BLaER1 (cell line): ENCODE data around the gene MEGF11.
A peak's percentile ranks its signal among the peaks of the same experiment; 100 is the strongest.

Experiments
- H3K27ac ChIP-seq: shearing (Covaris generic); formaldehyde crosslinking; 2 replicates; pipeline ENCODE4 v1.8.1; 2022
- H3K27me3 ChIP-seq: shearing (Covaris generic); formaldehyde crosslinking; 2 replicates; pipeline ENCODE4 v1.8.1; 2022
- H3K36me3 ChIP-seq: shearing (Covaris generic); formaldehyde crosslinking; 2 replicates; pipeline ENCODE4 v1.8.1; 2022
- H3K4me1 ChIP-seq: shearing (Covaris generic); formaldehyde crosslinking; 2 replicates; pipeline ENCODE4 v1.8.1; 2022
- H3K4me2 ChIP-seq: shearing (Covaris generic); formaldehyde crosslinking; 2 replicates; pipeline ENCODE4 v1.8.1; 2022
- H3K4me3 ChIP-seq: shearing (Covaris generic); formaldehyde crosslinking; 2 replicates; pipeline ENCODE4 v1.8.1; 2022
- H3K9ac ChIP-seq: shearing (Covaris generic); formaldehyde crosslinking; 2 replicates; pipeline ENCODE4 v1.8.1; 2022
- H3K9me3 ChIP-seq: shearing (Covaris generic); formaldehyde crosslinking; 2 replicates; pipeline ENCODE4 v1.8.1; 2022
- H4K20me1 ChIP-seq: shearing (Covaris generic); formaldehyde crosslinking; 2 replicates; pipeline ENCODE4 v1.8.1; 2022
- Cebpa-rat ChIP-seq: shearing (Covaris generic); IDR thresholded peaks from 2 replicates; pipeline ENCODE4 v1.8.1; 2022

Gene MEGF11

GRCh38 chr15:65926459-65926858, 327.1 kb downstream of the MEGF11 start:
- Histone ChIP-seq H3K9ac (no peak overlapping the region), H3K4me3 (no peak overlapping the region), H3K27ac (no peak overlapping the region), H3K27me3 (no peaks in the 10 kb centered on the region), H3K36me3 (no peaks in the 10 kb centered on the region), H3K9me3 (no peaks in the 10 kb centered on the region), H4K20me1 (peaks cover 8% of the 10 kb centered on the region; the same call in 1 of the 2 replicates), H3K4me2 (no peak overlapping the region), H3K4me1 (no peaks in the 10 kb centered on the region)
- no peak for TF ChIP-seq Cebpa-rat

- peaks cover 10% of the 10 kb centered on the region; the same call in 1 of the 2 replicates for H3K4me1 ChIP-seq
- H3K9me3 ChIP-seq = no peaks in the 10 kb centered on the region
- peaks cover 8% of the 10 kb centered on the region; the same call in 1 of the 2 replicates for H4K20me1 ChIP-seq
- H3K9ac ChIP-seq = no peak overlapping the region
- H3K4me2 ChIP-seq = no peak overlapping the region
- H3K4me3 ChIP-seq = no peak overlapping the region
- no peak overlapping the region for H3K27ac ChIP-seq
- no peak for TF ChIP-seq Cebpa-rat
- H3K36me3 ChIP-seq = no peaks in the 10 kb centered on the region
- H3K27me3 ChIP-seq = no peaks in the 10 kb centered on the region
Observed at GRCh38 chr15:65925338-65925737, 328.2 kb downstream of the MEGF11 start.

- H3K4me1 ChIP-seq = peaks cover 15% of the 10 kb centered on the region
- no peak overlapping the region for H3K4me3 ChIP-seq
- H3K27ac ChIP-seq = no peak overlapping the region
- no peak for TF ChIP-seq Cebpa-rat
- H3K9ac ChIP-seq = no peak overlapping the region
- H4K20me1 ChIP-seq = peaks cover 8% of the 10 kb centered on the region; the same call in 1 of the 2 replicates
- no peaks in the 10 kb centered on the region for H3K27me3 ChIP-seq
- no peaks in the 10 kb centered on the region for H3K36me3 ChIP-seq
- H3K4me2 ChIP-seq = no peak overlapping the region
- no peaks in the 10 kb centered on the region for H3K9me3 ChIP-seq
Observed at GRCh38 chr15:65924004-65924403, 329.5 kb downstream of the MEGF11 start.

GRCh38 chr15:65923264-65923663, 330.3 kb downstream of the MEGF11 start:
- Histone ChIP-seq H3K27ac (no peak overlapping the region), H3K4me2 (no peak overlapping the region), H3K9ac (no peak overlapping the region), H4K20me1 (peaks cover 15% of the 10 kb centered on the region), H3K9me3 (no peaks in the 10 kb centered on the region), H3K27me3 (no peaks in the 10 kb centered on the region), H3K36me3 (no peaks in the 10 kb centered on the region), H3K4me1 (peaks cover 22% of the 10 kb centered on the region), H3K4me3 (no peak overlapping the region)
- TF ChIP-seq Cebpa-rat = no peak

GRCh38 chr15:65922621-65923020, 330.9 kb downstream of the MEGF11 start:
- Histone ChIP-seq H3K27me3 (no peaks in the 10 kb centered on the region), H3K4me1 (peaks cover 29% of the 10 kb centered on the region), H3K4me2 (no peak overlapping the region), H3K9me3 (no peaks in the 10 kb centered on the region), H3K9ac (no peak overlapping the region), H3K4me3 (no peak overlapping the region), H3K36me3 (no peaks in the 10 kb centered on the region), H4K20me1 (peaks cover 21% of the 10 kb centered on the region), H3K27ac (no peak overlapping the region)
- no peak for TF ChIP-seq Cebpa-rat

GRCh38 chr15:65921780-65922179, 331.8 kb downstream of the MEGF11 start:
- H3K27me3 ChIP-seq = no peaks in the 10 kb centered on the region
- peaks cover 37% of the 10 kb centered on the region for H3K4me1 ChIP-seq
- no peaks in the 10 kb centered on the region for H3K36me3 ChIP-seq
- peaks cover 30% of the 10 kb centered on the region for H4K20me1 ChIP-seq
- H3K9ac ChIP-seq = no peak overlapping the region
- no peak overlapping the region for H3K4me3 ChIP-seq
- no peak overlapping the region for H3K27ac ChIP-seq
- no peaks in the 10 kb centered on the region for H3K9me3 ChIP-seq
- H3K4me2 ChIP-seq = no peak overlapping the region
- no peak for TF ChIP-seq Cebpa-rat

- Histone ChIP-seq H4K20me1 (peaks cover 39% of the 10 kb centered on the region), H3K4me3 (no peak overlapping the region), H3K27ac (no peak overlapping the region), H3K27me3 (0 out of 2 replicates have a peak, but pooled peaks cover 4% of the 10 kb centered on the region), H3K36me3 (no peaks in the 10 kb centered on the region), H3K4me1 (peaks cover 46% of the 10 kb centered on the region), H3K9ac (no peak overlapping the region), H3K4me2 (peak overlapping the region; percentile 22; the same call in 1 of the 2 replicates), H3K9me3 (no peaks in the 10 kb centered on the region)
- no peak for TF ChIP-seq Cebpa-rat
Observed at GRCh38 chr15:65920825-65921309, 332.7 kb downstream of the MEGF11 start.

- H3K9ac ChIP-seq = no peak overlapping the region
Observed at GRCh38 chr15:65920121-65920520, 333.4 kb downstream of the MEGF11 start.

GRCh38 chr15:65919353-65919752, 334.2 kb downstream of the MEGF11 start:
- H3K4me2 ChIP-seq = no peak overlapping the region
- no peaks in the 10 kb centered on the region for H3K9me3 ChIP-seq
- no peak for TF ChIP-seq Cebpa-rat
- H3K4me3 ChIP-seq = no peak overlapping the region
- H4K20me1 ChIP-seq = peaks cover 54% of the 10 kb centered on the region
- 0 out of 2 replicates have a peak, but pooled peaks cover 4% of the 10 kb centered on the region for H3K27me3 ChIP-seq
- peaks cover 54% of the 10 kb centered on the region for H3K4me1 ChIP-seq
- H3K9ac ChIP-seq = no peak overlapping the region
- no peaks in the 10 kb centered on the region for H3K36me3 ChIP-seq
- H3K27ac ChIP-seq = no peak overlapping the region

More at GRCh38 chr15:65920121-65920520, 333.4 kb downstream of the MEGF11 start:
- no peak for TF ChIP-seq Cebpa-rat
- no peak overlapping the region for H3K27ac ChIP-seq
- H3K9me3 ChIP-seq = no peaks in the 10 kb centered on the region
- H3K27me3 ChIP-seq = 0 out of 2 replicates have a peak, but pooled peaks cover 4% of the 10 kb centered on the region
- no peak overlapping the region for H3K4me3 ChIP-seq
- H3K4me2 ChIP-seq = peak overlapping the region; percentile 22; the same call in 1 of the 2 replicates
- peaks cover 46% of the 10 kb centered on the region for H4K20me1 ChIP-seq
- H3K4me1 ChIP-seq = peaks cover 54% of the 10 kb centered on the region
- no peaks in the 10 kb centered on the region for H3K36me3 ChIP-seq

GRCh38 chr15:65918945-65919344, 334.6 kb downstream of the MEGF11 start:
- H4K20me1 ChIP-seq = peaks cover 58% of the 10 kb centered on the region
- H3K27me3 ChIP-seq = 0 out of 2 replicates have a peak, but pooled peaks cover 4% of the 10 kb centered on the region
- peak overlapping the region; percentile 88 for H3K4me2 ChIP-seq
- H3K9me3 ChIP-seq = no peaks in the 10 kb centered on the region
- H3K36me3 ChIP-seq = no peaks in the 10 kb centered on the region
- H3K4me3 ChIP-seq = no peak overlapping the region
- H3K27ac ChIP-seq = no peak overlapping the region
- H3K9ac ChIP-seq = no peak overlapping the region
- H3K4me1 ChIP-seq = peaks cover 54% of the 10 kb centered on the region
- TF ChIP-seq Cebpa-rat = no peak
